H54 (cell line): ENCODE measurements around the gene LTBP1.
A peak's percentile ranks its signal among the peaks of the same experiment; 100 is the strongest.

ENCODE experiments used
- DNase-seq: peaks from one replicate; pipeline ENCODE4 v3.0.0; 2011; ENCODE audit warnings: low spot score, mixed read lengths; ENCODE audit not compliant: insufficient read length
- FAIRE-seq: peaks from 3 replicates; lab custom pipeline; 2011; peaks lifted over from hg19 to GRCh38; lab: Jason Lieb, UNC
- POLR2A ChIP-seq: IDR thresholded peaks from 2 replicates; pipeline ENCODE4 v1.6.1; 2011; ENCODE audit warnings: low read depth, mild to moderate bottlenecking, low read length

LTBP1 gene

GRCh38 chr2:33275689-33276444 lies 329.1 kb downstream of the LTBP1 start:
- TF ChIP-seq POLR2A = no peak
- peak; percentile 85 for DNase-seq
- FAIRE-seq = peak; percentile 100

GRCh38 chr2:33277002-33277426 lies 330.3 kb downstream of the LTBP1 start:
- FAIRE-seq = no peak
- TF ChIP-seq POLR2A = no peak
- DNase-seq = no peak

DNA sequence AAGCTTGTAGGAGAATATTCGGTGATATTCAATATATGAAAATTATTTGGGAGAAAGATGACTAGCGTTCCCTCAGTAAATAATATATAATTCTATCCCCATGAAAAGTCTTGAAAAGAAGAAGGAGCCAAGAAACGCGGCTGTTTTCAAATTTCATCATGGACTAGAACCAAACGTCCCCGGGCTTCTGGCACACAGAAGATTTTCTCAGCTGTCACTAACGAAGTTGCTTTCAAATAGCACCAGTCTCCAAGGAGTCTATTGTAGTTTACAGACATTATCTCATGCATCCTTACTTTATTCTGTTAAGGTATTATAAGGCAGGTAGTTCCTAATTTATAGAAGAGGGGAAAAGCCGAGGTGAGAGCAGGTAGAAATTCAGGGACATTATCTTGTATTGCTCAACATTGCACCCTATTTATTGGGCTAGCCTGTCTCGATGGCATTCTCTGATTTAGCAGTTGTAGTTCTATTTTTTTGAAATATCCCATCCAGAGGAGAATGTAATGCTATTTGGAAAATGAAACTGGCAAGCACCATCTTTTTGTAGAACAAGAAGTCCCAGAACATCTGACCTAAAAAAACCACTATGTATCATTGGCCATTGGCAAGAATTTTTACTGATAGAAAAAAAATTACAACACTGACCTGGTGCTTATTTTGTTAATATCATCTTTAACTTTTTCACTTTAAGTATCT lies 331.6 kb downstream of the LTBP1 start:
- FAIRE-seq = no peak
- no peak for TF ChIP-seq POLR2A
- DNase-seq = no peak

GRCh38 chr2:33284287-33284686 lies 337.5 kb downstream of the LTBP1 start:
- no peak for TF ChIP-seq POLR2A
- DNase-seq (no peak), FAIRE-seq (no peak)

GRCh38 chr2:33287507-33288005 lies 340.8 kb downstream of the LTBP1 start:
- TF ChIP-seq POLR2A = no peak
- FAIRE-seq (no peak), DNase-seq (no peak)

- FAIRE-seq (no peak), DNase-seq (no peak)
- no peak for TF ChIP-seq POLR2A
Observed at GRCh38 chr2:33288011-33288410, 341.3 kb downstream of the LTBP1 start.

DNA sequence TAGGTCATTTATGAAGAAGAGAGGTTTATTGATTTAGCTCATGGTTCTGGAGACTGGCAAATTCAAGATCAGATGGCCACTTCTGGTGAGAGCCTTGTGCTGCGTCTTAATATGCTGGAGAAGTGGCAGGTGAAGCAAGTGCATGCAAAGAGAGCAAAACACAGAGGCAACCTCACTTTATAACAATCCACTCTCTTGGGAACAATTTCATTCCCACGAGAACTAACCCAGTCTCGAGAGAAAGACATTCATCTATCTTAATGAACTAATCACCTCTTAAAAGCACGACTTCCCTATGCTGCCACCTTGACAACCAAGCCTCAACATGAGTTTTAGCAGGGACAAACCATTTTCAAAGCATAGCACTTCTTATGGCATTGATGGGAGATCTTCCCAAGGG lies 343.2 kb downstream of the LTBP1 start:
- FAIRE-seq (no peak), DNase-seq (no peak)
- TF ChIP-seq POLR2A = no peak

DNA sequence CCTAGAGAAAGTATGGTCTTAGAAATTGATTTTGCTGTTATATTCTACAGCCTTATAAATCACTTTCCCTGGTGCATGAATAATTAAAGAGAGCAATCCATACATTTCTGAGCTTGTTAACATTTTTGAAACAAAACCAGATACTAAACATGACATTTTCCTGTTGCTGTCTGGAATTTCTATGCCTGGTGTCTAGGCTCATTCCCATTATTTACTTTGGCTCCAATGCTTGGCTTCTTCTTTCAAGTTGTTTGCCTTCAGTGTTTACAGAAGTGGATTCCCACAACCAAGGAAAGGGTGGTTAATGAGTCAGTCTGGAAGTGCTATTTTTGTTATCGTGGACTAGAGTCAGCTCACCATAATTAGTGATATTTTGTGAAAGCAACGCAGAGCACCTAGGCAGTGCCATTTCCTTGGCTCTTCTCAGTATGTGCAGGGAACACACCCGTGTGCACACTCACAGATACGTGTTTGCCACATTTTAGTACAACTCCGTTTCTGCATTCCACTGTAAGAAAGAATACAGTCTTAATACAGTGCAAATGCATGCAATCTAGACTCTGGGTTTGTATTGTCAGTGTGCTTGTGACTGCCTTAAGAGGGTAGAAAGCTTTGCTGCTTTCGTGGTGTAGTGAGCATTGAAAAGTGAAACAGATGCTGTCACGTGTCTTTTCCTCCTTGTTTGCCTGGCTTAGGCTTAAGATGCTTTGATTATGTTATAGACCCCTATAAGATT lies 344.7 kb downstream of the LTBP1 start:
- FAIRE-seq = peak; percentile 36

DNA sequence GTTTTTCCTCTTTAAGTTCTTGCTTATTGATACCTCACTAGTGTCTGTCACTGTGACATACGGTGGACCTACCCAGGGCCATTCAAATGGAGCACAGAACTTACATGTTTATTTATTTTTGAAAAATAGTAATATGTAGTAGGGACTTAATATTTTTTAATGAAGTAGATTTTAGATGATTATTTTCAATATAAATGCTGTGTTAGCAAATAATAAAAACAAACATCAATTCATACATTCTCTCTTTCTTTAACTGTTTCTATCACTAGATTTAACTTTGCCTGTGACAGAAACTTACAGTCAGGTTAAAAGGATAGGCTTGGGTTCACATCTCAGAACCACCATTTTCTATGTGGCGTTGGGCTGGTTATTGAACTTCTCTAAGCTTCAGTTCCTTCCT lies 345.3 kb downstream of the LTBP1 start:
- FAIRE-seq = no peak
- TF ChIP-seq POLR2A = no peak
- DNase-seq = no peak

More for the DNA sequence above, 344.7 kb downstream of the LTBP1 start:
- TF ChIP-seq POLR2A = no peak
- peak; percentile 9 for DNase-seq

- DNase-seq (no peak), FAIRE-seq (no peak)
- no peak for TF ChIP-seq POLR2A
Observed at GRCh38 chr2:33292981-33293595, 346.3 kb downstream of the LTBP1 start.

DNA sequence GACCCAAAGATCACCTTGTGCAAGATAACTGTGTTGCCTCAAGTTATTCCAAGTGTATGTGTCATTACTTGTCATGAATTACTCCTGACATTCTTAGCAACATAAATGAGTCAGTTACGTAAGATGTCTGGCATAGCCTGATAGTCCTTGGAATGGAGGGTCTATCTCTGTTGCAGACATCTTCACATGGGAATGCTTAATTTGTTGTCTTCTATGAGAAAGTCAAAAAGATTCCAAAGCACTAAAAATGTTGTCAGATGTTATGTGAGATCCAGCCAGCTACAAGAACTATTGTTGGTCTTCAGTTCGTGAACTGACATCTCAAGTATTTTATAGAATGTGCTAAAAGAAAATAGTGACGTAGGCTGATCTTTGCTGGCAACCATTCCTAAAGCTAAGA lies 351.5 kb downstream of the LTBP1 start:
- FAIRE-seq (peak; percentile 74), DNase-seq (no peak)
- TF ChIP-seq POLR2A = no peak

GRCh38 chr2:33301355-33301754 lies 354.6 kb downstream of the LTBP1 start:
- DNase-seq = no peak
- TF ChIP-seq POLR2A = no peak
- no peak for FAIRE-seq

- no peak for TF ChIP-seq POLR2A
- no peak for DNase-seq
- FAIRE-seq = no peak
Observed at GRCh38 chr2:33302348-33302747, 355.6 kb downstream of the LTBP1 start.
